HepG2 (cell line): ENCODE results near the gene MED13. TPM values are rescaled to one million over a fixed set of nuclear protein-coding genes. Genes with fewer than 3 reads are reported as not detected.

Experiments
- ATAC-seq: fragments of 200-7000 bp; cut with Tn5 transposase; 3 replicates; pipeline ENCODE4 v1.9.1; 2020; ENCODE audit warnings: mild to moderate bottlenecking, moderate library complexity
- BruUV-seq: library from RNA; stranded (reverse); fragments of 400-500 nt; replicated peaks from 2 replicates; lab custom pipeline; 2021; lab: Mats Ljungman, UMichigan
- CTCF ChIA-PET: fragments of 300-600 bp; formaldehyde crosslinking; extraction: SDS; loops from one replicate; lab custom pipeline; 2021; ENCODE audit warnings: low total read pairs, inconsistent platforms, low intra/inter-chr PET ratio; lab: Yijun Ruan, JAX
- POLR2A ChIA-PET: fragments of 350-600 bp; sonication (Branson Sonifier 250); formaldehyde crosslinking; loops from one replicate; lab custom pipeline; 2020; ENCODE audit warnings: antibody characterized with exemption, inconsistent platforms; lab: Yijun Ruan, JAX
- DNase-seq: peaks from one replicate; pipeline ENCODE4 v3.0.0-alpha.2; 2015; ENCODE audit warnings: low spot score
- FAIRE-seq: peaks from 3 replicates; lab custom pipeline; 2011; peaks lifted over from hg19 to GRCh38; lab: Jason Lieb, UNC
- H2AFZ ChIP-seq: one replicate; pipeline ENCODE4 v1.6.1; 2011; ENCODE audit warnings: low read length, inconsistent platforms
- H3K27ac ChIP-seq: fragments of 300-600 bp; 3 replicates; pipeline ENCODE4 v1.8.0; 2011; ENCODE audit warnings: mixed run types, mild to moderate bottlenecking, mixed read lengths, low read length, inconsistent platforms; ENCODE audit not compliant: insufficient read depth; ENCODE audit errors: extremely low read length
- H3K27me3 ChIP-seq, 2 experiments: fragments of 200-600 bp in 1 of 2; 2 replicates in 1 of 2; 3 replicates in 1 of 2; pipeline versions ENCODE4 v1.6.0 to v1.8.0; 2011; ENCODE audit warnings: low read length in 2 of 2, mild to moderate bottlenecking in 2 of 2, moderate library complexity in 2 of 2, inconsistent platforms in 1 of 2; ENCODE audit not compliant: insufficient read depth in 2 of 2, control insufficient read depth in 1 of 2
- H3K36me3 ChIP-seq, 2 experiments: fragments of 200-600 bp in 1 of 2; replicated peaks in 1 of 2; 2 replicates in 1 of 2; 3 replicates in 1 of 2; pipeline versions ENCODE4 v1.5.1 to v1.8.0; 2011; ENCODE audit warnings: low read length in 2 of 2, inconsistent platforms in 1 of 2; ENCODE audit not compliant: insufficient read depth in 2 of 2, control insufficient read depth in 1 of 2
- H3K4me1 ChIP-seq: 2 replicates; pipeline ENCODE4 v1.5.1; 2012; ENCODE audit warnings: low read length, inconsistent platforms; ENCODE audit not compliant: insufficient read depth
- H3K4me2 ChIP-seq: 2 replicates; pipeline ENCODE4 v1.6.0; 2011; ENCODE audit warnings: low read depth, low read length, inconsistent platforms
- H3K4me3 ChIP-seq, 3 experiments: fragments of 200-600 bp in 1 of 3; sonication (generic), shearing (Covaris generic) in 1 of 3; replicated peaks in 1 of 3; 2 replicates each; pipeline ENCODE4 v1.5.1; 2011 to 2016; ENCODE audit warnings: low read length in 3 of 3, inconsistent platforms in 2 of 3, low read depth in 2 of 3, mild to moderate bottlenecking in 2 of 3, control low read depth in 1 of 3, mixed read lengths in 1 of 3; ENCODE audit not compliant: insufficient read depth in 1 of 3
- H3K79me2 ChIP-seq: one replicate; pipeline ENCODE4 v1.6.1; 2011; ENCODE audit warnings: low read length, inconsistent platforms; ENCODE audit not compliant: insufficient read depth
- H3K9ac ChIP-seq: 2 replicates; pipeline ENCODE4 v1.6.0; 2011; ENCODE audit warnings: mild to moderate bottlenecking, low read depth, low read length, inconsistent platforms; ENCODE audit not compliant: insufficient read depth
- H3K9me3 ChIP-seq: 2 replicates; pipeline ENCODE4 v1.5.1; 2012; ENCODE audit warnings: mild to moderate bottlenecking, low read length
- H4K20me1 ChIP-seq: 2 replicates; pipeline ENCODE4 v1.6.0; 2011; ENCODE audit warnings: inconsistent platforms, mild to moderate bottlenecking, low read length, moderate library complexity; ENCODE audit not compliant: insufficient read depth
- IRF2 ChIP-seq: IDR thresholded peaks from 2 replicates; pipeline ENCODE4 v1.6.1; 2018; ENCODE audit warnings: missing genetic modification reagents, missing compliant biosample characterization
- KAT7 ChIP-seq: IDR thresholded peaks from 2 replicates; pipeline ENCODE4 v1.6.1; 2018; ENCODE audit warnings: borderline replicate concordance, missing compliant biosample characterization
- NR2F2 ChIP-seq: IDR thresholded peaks from 2 replicates; pipeline ENCODE4 v1.6.1; 2012; ENCODE audit warnings: low read depth, inconsistent platforms, borderline replicate concordance
- PRDM15 ChIP-seq: sonication (generic); formaldehyde crosslinking; IDR thresholded peaks from 2 replicates; pipeline ENCODE4 v1.4.0; 2020; ENCODE audit warnings: missing genetic modification reagents
- SMARCE1 ChIP-seq: fragments of 450-650 bp; IDR thresholded peaks from 2 replicates; pipeline ENCODE4 v1.6.1; 2017; ENCODE audit warnings: borderline replicate concordance
- SUZ12 ChIP-seq: fragments of 150-350 bp; IDR thresholded peaks from 2 replicates; pipeline ENCODE4 v1.6.1; 2014; ENCODE audit warnings: low read depth, low read length
- ZBTB2 ChIP-seq: sonication (generic); formaldehyde crosslinking; IDR thresholded peaks from 2 replicates; pipeline ENCODE4 v1.8.0; 2022; ENCODE audit warnings: low read depth, missing genetic modification reagents
- ZBTB3 ChIP-seq: sonication (generic); formaldehyde crosslinking; IDR thresholded peaks from 2 replicates; pipeline ENCODE4 v1.4.0; 2020; ENCODE audit warnings: low read depth, mild to moderate bottlenecking, moderate library complexity, missing genetic modification reagents, borderline replicate concordance
- ZNF800 ChIP-seq: sonication (generic); formaldehyde crosslinking; IDR thresholded peaks from 2 replicates; pipeline ENCODE4 v1.4.0; 2020; ENCODE audit warnings: missing genetic modification reagents
- ZNF83 ChIP-seq: sonication (generic); formaldehyde crosslinking; IDR thresholded peaks from 2 replicates; pipeline ENCODE4 v1.4.0; 2020; ENCODE audit warnings: missing genetic modification reagents, mild to moderate bottlenecking, borderline replicate concordance
- WGBS: methylation state at CpG from one replicate; pipeline ENCODE4 v1.1.6; 2017; ENCODE audit warnings: low lambda C conversion rate; 5-methylcytosine and 5-hydroxymethylcytosine counted together
- in situ Hi-C: cut with HindIII; loops from 2 replicates; pipeline ENCODE4 v1.10.0; 2017; ENCODE audit warnings: low pct_unique_long_range_greater_than_20kb; ENCODE audit not compliant: extremely low pct_ligation_motif_present
- intact Hi-C: fragments of 100-400 bp; cut with micrococcal nuclease; formaldehyde crosslinking; loops from one replicate; pipeline ENCODE4 v1.10.0; 2022; ENCODE audit not compliant: unreplicated experiment
- polyA plus RNA-seq, 8 experiments: library from polyadenylated mRNA; depleted of rRNA in 3 of 8; stranded (reverse) in 7 of 8; unstranded in 1 of 8; fragments of >200 nt; fragmentation: Illumina TruSeq in 4 of 8; extraction: Trizol in 4 of 8; gene quantifications; 2 replicates each; pipeline versions ENCODE4 v1.2.1 to v1.2.3, GENCODE V29; 2011 to 2016; ENCODE audit warnings: low read depth in 4 of 8, missing spikeins in 1 of 8, mixed read lengths in 1 of 8; ENCODE audit not compliant: insufficient read depth in 1 of 8
- total RNA-seq, 5 experiments: library from RNA; depleted of rRNA; stranded (reverse); fragments of >200 nt; fragmentation: Illumina TruSeq; extraction: Trizol; gene quantifications; 2 replicates each; pipeline ENCODE4 v1.2.3, GENCODE V29; 2016; ENCODE audit warnings: low read depth in 1 of 5

The MED13 gene
- total and polyA plus RNA-seq, 2 of the 13 experiments (the other 11 are each of a cell fraction or from before 2014, with no cell fraction given), result 27.4 to 69.1 TPM

- TF ChIP-seq ZBTB2 (0 out of 2 replicates have a peak, but pooled peaks have one; percentile 35), ZBTB3 (CRISPR knock-in tag) (no peak), KAT7 (CRISPR knock-in tag) (0 out of 2 replicates have a peak, but pooled peaks have one; percentile 27), ZNF83 (CRISPR knock-in tag) (no peak), SMARCE1 (no peak), PRDM15 (CRISPR knock-in tag) (0 out of 2 replicates have a peak, but pooled peaks have one; percentile 8)
Observed at GRCh38 chr17:62064791-62065563, at the start of gene MED13 (continued).

- TF ChIP-seq NR2F2 (no peak), IRF2 (CRISPR knock-in tag) (no peak), ZNF800 (CRISPR knock-in tag) (no peak), SUZ12 (no peak)
- WGBS, result 37% methylated on average over 2 of the region's 2 CpGs
- Histone ChIP-seq H3K9ac (no peak overlapping the region), H3K36me3 (no peaks in the 10 kb centered on the region), H3K79me2 (no peaks in the 10 kb centered on the region), H4K20me1 (no peaks in the 10 kb centered on the region), H3K9me3 (no peaks in the 10 kb centered on the region), H3K4me3 (no peak overlapping the region), H3K27me3 (peaks cover 0 to 3% of the 10 kb centered on the region in 2 experiments; a peak in 1 of 5 replicates), H3K4me1 (peaks cover 21% of the 10 kb centered on the region), H3K4me2 (no peak overlapping the region), H3K27ac (no peak overlapping the region), H2AFZ (no peak overlapping the region)
- in situ Hi-C loops (no loop called here), intact Hi-C loops (no loop called here)
- BruUV-seq, result no TSS peak
- CTCF ChIA-PET, result no interaction called here
- ATAC-seq (no peak), DNase-seq (no peak), FAIRE-seq (no peak)
- POLR2A ChIA-PET, result no interaction called here
Observed at GRCh38 chr17:62112229-62112628, 47.2 kb upstream of the MED13 start.
